ENCODE measurements around the gene TMEM134. TPM values are rescaled to one million over a fixed set of nuclear protein-coding genes. Genes with fewer than 3 reads are reported as not detected.

The TMEM134 gene
- total and polyA plus RNA-seq, 2 of the 4 experiments (the other 2 are of a cell fraction) = 12.5 to 55.0 TPM

- peak; percentile 50 for ATAC-seq (ENCODE audit: low read depth)
- H3K27me3 ChIP-seq (ENCODE audit: control insufficient read depth, insufficient read depth, low read length) = 0 out of 2 replicates have a peak, but pooled peaks cover 2% of the 10 kb centered on the region
- H2AK5ac ChIP-seq (ENCODE audit: low read depth, low read length) = peak overlapping the region; percentile 44; the same call in 1 of the 2 replicates
- H2BK5ac ChIP-seq (ENCODE audit: low read depth, low read length, poor library complexity, severe bottlenecking) = peak overlapping the region; percentile 78
- H2AK9ac ChIP-seq (replicated peaks; ENCODE audit: low read depth, low read length, poor library complexity) = peak overlapping the region; percentile 75
- no peaks in the 10 kb centered on the region for H3K9me3 ChIP-seq (ENCODE audit: control insufficient read depth, insufficient read depth, low read length)
- CTCF ChIA-PET = no interaction called here
- in situ Hi-C loops (cut with MboI; ENCODE audit: low sequenced_read_pairs) = no loop called here
- peak overlapping the region; percentile 99 for H2AFZ ChIP-seq (replicated peaks; ENCODE audit: low read length, poor library complexity)
- no peaks in the 10 kb centered on the region for H3K36me3 ChIP-seq (ENCODE audit: control insufficient read depth, insufficient read depth, low read length)
- no peak overlapping the region for H2BK20ac ChIP-seq (ENCODE audit: low read depth, low read length)
- no peak overlapping the region for H3K23ac ChIP-seq (ENCODE audit: low read depth, low read length)
- H4K20me1 ChIP-seq (ENCODE audit: insufficient read depth, low read length) = no peaks in the 10 kb centered on the region
- intact Hi-C loops (cut with micrococcal nuclease) = loop anchor here (1.0 to 2.0 kb wide), 2 partner anchors 75 to 108 kb away; partner anchors contain the start of genes GSTP1 and PPP1CA
- H4K5ac ChIP-seq (ENCODE audit: low read depth, low read length) = peak overlapping the region; percentile 66
- no peak overlapping the region for H2BK15ac ChIP-seq (ENCODE audit: low read depth, low read length)
- H3K9me1 ChIP-seq (ENCODE audit: insufficient read depth, low read length) = no peaks in the 10 kb centered on the region; the same call in 1 of the 2 replicates
- WGBS, 2 experiments (ENCODE audit: extremely low coverage in 2 of 2, insufficient read length in 1 of 2) = 1% methylated on average over 32 of the region's 57 CpGs; no CpG with 5 or more reads in 1 of the 2 experiments
- peaks cover 14% of the 10 kb centered on the region for H3K4me1 ChIP-seq (ENCODE audit: control insufficient read depth, insufficient read depth, low read length)
- peak overlapping the region; percentile 88 for H3K4me3 ChIP-seq (ENCODE audit: insufficient read depth, low read depth, low read length)
- peak overlapping the region; percentile 92 to 93 for H4K8ac ChIP-seq (ENCODE audit: low read depth in 2 of 2, low read length in 2 of 2)
- peak; percentile 93 for DNase-seq
- peak overlapping the region; percentile 56 for H3K14ac ChIP-seq (replicated peaks; ENCODE audit: low read depth, low read length)
- H3K4me2 ChIP-seq (ENCODE audit: low read depth, low read length) = peak overlapping the region; percentile 92
- dilution Hi-C loops (cut with HindIII; ENCODE audit: low sequenced_read_pairs, unreplicated experiment) = no loop called here
- H3K18ac ChIP-seq (ENCODE audit: low read depth, low read length) = no peak overlapping the region
- peak overlapping the region; percentile 57; the same call in 1 of the 2 replicates for H4K91ac ChIP-seq (ENCODE audit: insufficient read depth, low read depth, low read length)
- peaks cover 0 to 24% of the 10 kb centered on the region in 2 experiments; a peak in 1 of 4 replicates for H3K79me1 ChIP-seq (ENCODE audit: low read depth in 1 of 2, low read length in 2 of 2)
- peak overlapping the region; percentile 69 for H3K27ac ChIP-seq (ENCODE audit: insufficient read depth, low read length)
- H2BK120ac ChIP-seq (ENCODE audit: low read depth, low read length) = peak overlapping the region; percentile 49; the same call in 1 of the 2 replicates
- POLR2A ChIA-PET (ENCODE audit: unreplicated experiment) = interaction anchor here (0.6 kb wide), 1 partner anchor 122 kb away, joined by 6 read pairs; no protein-coding TSS in a partner anchor
- no TSS peak for BruUV-seq (replicated peaks)
- H3K9ac ChIP-seq (ENCODE audit: low read depth, low read length) = peak overlapping the region; percentile 63
- H3K56ac ChIP-seq (ENCODE audit: extremely low read depth, insufficient read depth, low read length) = no peak overlapping the region; the same call in 1 of the 2 replicates
- peak overlapping the region; percentile 78 for H3K4ac ChIP-seq (ENCODE audit: low read depth, low read length)
- TF ChIP-seq POLR2A (IDR thresholded peaks at IDR 0.05; ENCODE audit: low read depth, low read length) = peak; percentile 82; the same call in 1 of the 2 replicates
- TF ChIP-seq CEBPB (IDR thresholded peaks at IDR 0.05; ENCODE audit: low read depth, low read length) = no peak
- TF ChIP-seq MXI1 (IDR thresholded peaks at IDR 0.05; ENCODE audit: borderline replicate concordance, low read depth, low read length) = peak; percentile 89
- TF ChIP-seq CHD1 (IDR thresholded peaks at IDR 0.05; ENCODE audit: low read depth, low read length) = no peak
- TF ChIP-seq NFE2L2 (IDR thresholded peaks at IDR 0.05; ENCODE audit: low read depth, low read length) = no peak
- no peak for TF ChIP-seq CTCF (conservative IDR thresholded peaks at IDR 0.05; ENCODE audit: low read depth, low read length)
- no peak for TF ChIP-seq RFX5 (IDR thresholded peaks at IDR 0.05; ENCODE audit: low read depth, low read length)
- TF ChIP-seq RCOR1 (IDR thresholded peaks at IDR 0.05; ENCODE audit: insufficient replicate concordance, low read length) = no peak
- TF ChIP-seq RAD21 (IDR thresholded peaks at IDR 0.05; ENCODE audit: low read length) = no peak
- TF ChIP-seq MAZ (IDR thresholded peaks at IDR 0.05; ENCODE audit: borderline replicate concordance, low read depth, low read length) = peak; percentile 97
- no peak for TF ChIP-seq MAFK (IDR thresholded peaks at IDR 0.05; ENCODE audit: low read depth, low read length)
- no peak for TF ChIP-seq FOS (IDR thresholded peaks at IDR 0.05; ENCODE audit: low read depth, low read length)
- peak; percentile 10; the same call in 1 of the 2 replicates for TF ChIP-seq BHLHE40 (IDR thresholded peaks at IDR 0.05; ENCODE audit: low read depth, low read length)
- TF ChIP-seq USF2 (IDR thresholded peaks at IDR 0.05; ENCODE audit: low read depth, low read length) = peak; percentile 73
Observed at GRCh38 chr11:67508486-67509121, 39.6 kb upstream of the TMEM134 start.

All from IMR-90 (cell line).